Measurements from ENCODE around the gene BRWD1.
A peak's percentile ranks its signal among the peaks of the same experiment; 100 is the strongest.

The BRWD1 gene

GRCh38 chr21:39312112-39313041 lies 1.1 kb downstream of the BRWD1 start:
- peaks cover 32% of the 10 kb centered on the region for H3K36me3 ChIP-seq (ENCODE audit: insufficient read depth, low read depth, low read length)
- H3K4me1 ChIP-seq (ENCODE audit: insufficient read depth, low read length) = peaks cover 6% of the 10 kb centered on the region; the same call in 1 of the 2 replicates
- no peaks in the 10 kb centered on the region for H3K27me3 ChIP-seq (ENCODE audit: insufficient read depth, low read length)
- no peak overlapping the region for H3K27ac ChIP-seq (ENCODE audit: low read length)
- peak overlapping the region; percentile 79 for H3K4me3 ChIP-seq (ENCODE audit: low read length)
- H3K9ac ChIP-seq (ENCODE audit: low read depth, low read length) = no peak overlapping the region
- no peaks in the 10 kb centered on the region for H3K9me3 ChIP-seq (ENCODE audit: insufficient read depth, low read depth, low read length)

- no peak overlapping the region for H3K9ac ChIP-seq (ENCODE audit: low read depth, low read length)
- no peaks in the 10 kb centered on the region for H3K9me3 ChIP-seq (ENCODE audit: insufficient read depth, low read depth, low read length)
- peaks cover 6% of the 10 kb centered on the region; the same call in 1 of the 2 replicates for H3K4me1 ChIP-seq (ENCODE audit: insufficient read depth, low read length)
- H3K4me3 ChIP-seq (ENCODE audit: low read length) = no peak overlapping the region
- H3K27me3 ChIP-seq (ENCODE audit: insufficient read depth, low read length) = no peaks in the 10 kb centered on the region
- H3K36me3 ChIP-seq (ENCODE audit: insufficient read depth, low read depth, low read length) = peaks cover 42% of the 10 kb centered on the region
- H3K27ac ChIP-seq (ENCODE audit: low read length) = no peak overlapping the region
Observed at GRCh38 chr21:39311164-39311563, 2.3 kb downstream of the BRWD1 start.

DNA sequence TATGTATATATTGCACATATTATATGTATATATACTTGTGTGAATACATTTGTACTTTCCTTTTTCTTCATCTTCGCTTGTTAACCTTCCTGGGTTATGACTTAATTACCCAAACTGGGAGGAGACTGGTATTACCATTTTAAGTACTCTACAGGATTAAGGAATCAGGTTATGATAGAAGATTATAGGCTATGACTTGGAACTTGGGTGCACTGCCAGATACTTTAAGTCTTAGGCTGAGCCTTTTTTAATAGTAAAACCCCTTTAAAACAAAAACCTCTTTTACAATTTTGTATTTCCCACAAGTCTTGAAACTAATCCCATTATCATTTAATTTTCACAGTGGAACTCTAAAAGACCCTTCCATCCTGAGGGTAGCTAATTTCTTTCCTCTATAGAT lies 6.0 kb downstream of the BRWD1 start:
- no peaks in the 10 kb centered on the region for H3K9me3 ChIP-seq (ENCODE audit: insufficient read depth, low read depth, low read length)
- no peak overlapping the region for H3K4me3 ChIP-seq (ENCODE audit: low read length)
- peaks cover 3% of the 10 kb centered on the region; the same call in 1 of the 2 replicates for H3K4me1 ChIP-seq (ENCODE audit: insufficient read depth, low read length)
- H3K9ac ChIP-seq (ENCODE audit: low read depth, low read length) = no peak overlapping the region
- no peak overlapping the region for H3K27ac ChIP-seq (ENCODE audit: low read length)
- peaks cover 69% of the 10 kb centered on the region for H3K36me3 ChIP-seq (ENCODE audit: insufficient read depth, low read depth, low read length)
- H3K27me3 ChIP-seq (ENCODE audit: insufficient read depth, low read length) = no peaks in the 10 kb centered on the region

DNA sequence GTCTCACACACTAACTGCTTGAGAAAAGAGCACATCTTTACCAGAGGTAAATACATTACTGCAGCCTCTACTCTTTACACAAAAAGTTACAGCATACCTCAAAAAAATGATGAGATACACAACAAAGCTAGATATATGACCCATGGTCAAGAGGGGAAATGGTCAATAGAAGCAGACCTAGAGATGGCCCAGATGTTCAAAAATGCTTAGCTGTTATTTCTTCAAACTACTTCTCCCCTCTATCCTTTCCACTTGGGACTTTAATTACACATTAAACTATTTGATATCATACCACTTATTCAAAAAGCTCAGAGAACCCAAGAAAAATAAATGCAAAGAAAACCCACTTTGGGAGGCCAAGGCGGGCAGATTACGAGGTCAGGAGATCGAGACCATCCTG lies 12.8 kb downstream of the BRWD1 start:
- H3K9ac ChIP-seq (ENCODE audit: low read depth, low read length) = no peak overlapping the region
- peaks cover 84% of the 10 kb centered on the region for H3K36me3 ChIP-seq (ENCODE audit: insufficient read depth, low read depth, low read length)
- H3K4me1 ChIP-seq (ENCODE audit: insufficient read depth, low read length) = no peaks in the 10 kb centered on the region
- peaks cover 10% of the 10 kb centered on the region; the same call in 1 of the 2 replicates for H3K9me3 ChIP-seq (ENCODE audit: insufficient read depth, low read depth, low read length)
- no peak overlapping the region for H3K27ac ChIP-seq (ENCODE audit: low read length)
- no peak overlapping the region for H3K4me3 ChIP-seq (ENCODE audit: low read length)
- no peaks in the 10 kb centered on the region for H3K27me3 ChIP-seq (ENCODE audit: insufficient read depth, low read length)

DNA sequence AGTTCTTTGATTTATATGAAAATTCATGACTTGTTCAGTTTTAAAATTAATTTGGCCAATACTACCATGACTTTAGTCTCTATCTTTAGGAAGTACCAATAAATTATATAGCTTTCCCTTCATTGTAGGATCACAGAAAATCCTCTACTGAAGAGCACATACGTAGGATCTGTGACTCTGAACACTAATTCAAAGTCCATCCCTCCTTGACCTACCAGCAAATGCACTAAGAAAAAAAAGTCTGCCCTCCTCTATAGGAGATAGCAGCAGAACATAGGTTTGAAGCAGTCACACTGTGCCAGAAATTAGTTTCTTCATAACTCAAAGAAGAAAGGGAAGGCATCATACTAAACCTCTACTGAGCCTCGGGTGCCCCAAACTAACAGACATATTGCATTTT lies 16.5 kb downstream of the BRWD1 start:
- Histone ChIP-seq H3K9me3 (ENCODE audit: insufficient read depth, low read depth, low read length) (peaks cover 10% of the 10 kb centered on the region; the same call in 1 of the 2 replicates), H3K27ac (ENCODE audit: low read length) (no peak overlapping the region), H3K36me3 (ENCODE audit: insufficient read depth, low read depth, low read length) (peaks cover 94% of the 10 kb centered on the region), H3K9ac (ENCODE audit: low read depth, low read length) (no peak overlapping the region), H3K4me3 (ENCODE audit: low read length) (no peak overlapping the region), H3K27me3 (ENCODE audit: insufficient read depth, low read length) (no peaks in the 10 kb centered on the region), H3K4me1 (ENCODE audit: insufficient read depth, low read length) (no peaks in the 10 kb centered on the region)

GRCh38 chr21:39288987-39289386 lies 24.4 kb downstream of the BRWD1 start:
- Histone ChIP-seq H3K27ac (ENCODE audit: low read length) (no peak overlapping the region), H3K9me3 (ENCODE audit: insufficient read depth, low read depth, low read length) (peaks cover 6% of the 10 kb centered on the region; the same call in 1 of the 2 replicates), H3K9ac (ENCODE audit: low read depth, low read length) (no peak overlapping the region), H3K4me1 (ENCODE audit: insufficient read depth, low read length) (no peaks in the 10 kb centered on the region), H3K36me3 (ENCODE audit: insufficient read depth, low read depth, low read length) (peaks cover 86% of the 10 kb centered on the region), H3K4me3 (ENCODE audit: low read length) (no peak overlapping the region), H3K27me3 (ENCODE audit: insufficient read depth, low read length) (no peaks in the 10 kb centered on the region)

DNA sequence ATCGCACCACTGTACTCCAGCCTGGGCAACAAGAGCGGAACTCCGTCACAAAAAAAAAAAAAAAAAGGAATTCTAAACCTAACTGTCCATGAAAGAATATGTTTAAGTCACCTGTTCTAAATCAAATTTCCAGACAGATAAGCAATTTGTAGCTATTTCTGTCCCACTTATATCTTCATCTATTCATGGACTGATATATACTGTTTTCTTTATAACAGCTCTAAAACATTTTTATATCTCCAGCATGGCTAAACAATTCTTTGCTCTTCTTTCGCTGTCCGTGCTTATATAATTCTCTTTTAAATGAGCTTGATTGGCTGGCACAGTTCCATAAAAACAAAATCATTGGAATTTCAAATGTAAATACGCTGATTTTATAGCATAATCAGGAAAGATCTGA lies 30.5 kb downstream of the BRWD1 start:
- H3K27me3 ChIP-seq (ENCODE audit: insufficient read depth, low read length) = no peaks in the 10 kb centered on the region
- no peak overlapping the region for H3K4me3 ChIP-seq (ENCODE audit: low read length)
- no peak overlapping the region for H3K9ac ChIP-seq (ENCODE audit: low read depth, low read length)
- no peaks in the 10 kb centered on the region for H3K9me3 ChIP-seq (ENCODE audit: insufficient read depth, low read depth, low read length)
- no peaks in the 10 kb centered on the region for H3K4me1 ChIP-seq (ENCODE audit: insufficient read depth, low read length)
- H3K27ac ChIP-seq (ENCODE audit: low read length) = no peak overlapping the region
- peaks cover 67% of the 10 kb centered on the region for H3K36me3 ChIP-seq (ENCODE audit: insufficient read depth, low read depth, low read length)

DNA sequence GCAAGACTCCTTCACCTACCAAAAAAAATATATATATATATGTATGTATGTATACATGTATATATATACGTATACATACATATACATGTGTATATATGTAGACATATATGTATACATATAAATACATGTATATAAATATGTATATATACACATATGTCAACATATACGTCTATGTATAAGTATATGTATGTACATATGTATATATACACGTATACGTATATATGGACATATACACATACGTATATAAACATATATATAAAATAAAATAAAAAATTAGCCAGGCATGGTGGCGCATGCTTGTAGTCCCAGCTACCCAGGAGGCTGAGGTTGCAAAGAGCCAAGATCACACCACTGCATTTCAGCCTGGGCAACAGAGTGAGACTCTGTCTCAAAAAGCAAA lies 31.6 kb downstream of the BRWD1 start:
- Histone ChIP-seq H3K27ac (ENCODE audit: low read length) (no peak overlapping the region), H3K27me3 (ENCODE audit: insufficient read depth, low read length) (no peaks in the 10 kb centered on the region), H3K9ac (ENCODE audit: low read depth, low read length) (no peak overlapping the region), H3K4me1 (ENCODE audit: insufficient read depth, low read length) (no peaks in the 10 kb centered on the region), H3K4me3 (ENCODE audit: low read length) (no peak overlapping the region), H3K36me3 (ENCODE audit: insufficient read depth, low read depth, low read length) (peaks cover 67% of the 10 kb centered on the region), H3K9me3 (ENCODE audit: insufficient read depth, low read depth, low read length) (no peaks in the 10 kb centered on the region)

DNA sequence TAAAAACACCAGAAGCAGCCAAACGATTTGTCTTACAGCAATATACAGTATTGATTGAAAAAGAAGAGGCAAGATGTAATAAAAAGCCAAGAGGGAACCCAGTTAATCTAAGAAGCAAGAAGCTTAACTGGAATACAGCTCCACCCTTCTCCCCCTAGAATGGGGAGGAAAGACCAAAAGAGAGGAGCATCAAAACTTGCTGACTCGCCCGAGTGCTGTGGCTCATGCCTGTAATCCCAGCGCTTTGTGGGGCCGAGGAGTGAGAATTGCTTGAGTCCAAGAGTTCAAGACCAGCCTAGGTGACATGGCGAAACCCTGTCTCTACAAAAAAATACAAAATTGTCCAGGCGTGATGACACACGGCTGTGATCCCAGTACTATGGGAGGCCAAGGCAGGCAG lies 32.2 kb downstream of the BRWD1 start:
- no peak overlapping the region for H3K9ac ChIP-seq (ENCODE audit: low read depth, low read length)
- H3K27me3 ChIP-seq (ENCODE audit: insufficient read depth, low read length) = no peaks in the 10 kb centered on the region
- H3K27ac ChIP-seq (ENCODE audit: low read length) = no peak overlapping the region
- no peaks in the 10 kb centered on the region for H3K9me3 ChIP-seq (ENCODE audit: insufficient read depth, low read depth, low read length)
- H3K36me3 ChIP-seq (ENCODE audit: insufficient read depth, low read depth, low read length) = peaks cover 71% of the 10 kb centered on the region
- H3K4me3 ChIP-seq (ENCODE audit: low read length) = no peak overlapping the region
- H3K4me1 ChIP-seq (ENCODE audit: insufficient read depth, low read length) = no peaks in the 10 kb centered on the region

GRCh38 chr21:39269620-39270019 lies 43.8 kb downstream of the BRWD1 start:
- peaks cover 91% of the 10 kb centered on the region for H3K36me3 ChIP-seq (ENCODE audit: insufficient read depth, low read depth, low read length)
- no peaks in the 10 kb centered on the region for H3K27me3 ChIP-seq (ENCODE audit: insufficient read depth, low read length)
- H3K4me3 ChIP-seq (ENCODE audit: low read length) = no peak overlapping the region
- no peak overlapping the region for H3K27ac ChIP-seq (ENCODE audit: low read length)
- H3K9ac ChIP-seq (ENCODE audit: low read depth, low read length) = no peak overlapping the region
- no peaks in the 10 kb centered on the region for H3K4me1 ChIP-seq (ENCODE audit: insufficient read depth, low read length)
- no peaks in the 10 kb centered on the region for H3K9me3 ChIP-seq (ENCODE audit: insufficient read depth, low read depth, low read length)

DNA sequence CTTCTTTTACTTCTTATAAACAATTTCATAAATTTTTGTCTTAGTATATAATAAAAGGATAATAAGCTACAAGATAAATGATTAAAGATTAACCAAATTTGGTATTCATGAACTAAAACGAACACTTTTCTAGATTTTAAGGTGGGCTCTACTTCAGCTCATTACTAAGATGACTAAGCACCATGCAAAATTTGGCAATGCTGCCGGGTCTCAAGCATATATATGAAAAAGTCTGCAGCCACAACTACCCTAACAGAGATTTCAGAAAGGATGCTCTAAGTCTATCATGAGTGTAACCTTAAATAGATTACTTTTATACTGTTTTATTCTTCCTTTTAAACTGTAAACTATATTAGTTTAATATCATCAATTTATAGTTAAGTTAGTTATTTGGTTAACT lies 47.8 kb downstream of the BRWD1 start:
- H3K36me3 ChIP-seq (ENCODE audit: insufficient read depth, low read depth, low read length) = peaks cover 93% of the 10 kb centered on the region

DNA sequence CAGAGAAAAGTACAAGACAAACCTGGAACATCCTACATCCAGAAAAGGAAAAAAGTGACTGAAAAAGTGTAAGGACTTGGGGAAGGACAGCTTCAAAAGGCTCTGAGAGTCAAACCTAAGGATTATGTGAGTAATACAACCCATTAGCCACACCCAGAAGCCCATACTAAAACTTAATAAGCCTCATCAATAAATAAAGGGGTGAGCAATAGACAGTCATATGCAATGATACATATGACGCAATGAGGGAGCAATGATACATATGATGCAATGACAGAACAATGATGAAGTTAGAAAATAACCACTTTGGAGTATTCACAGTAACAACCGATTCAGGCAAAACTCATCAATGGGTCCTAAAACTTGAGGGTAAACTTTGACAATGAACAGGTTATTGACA lies 50.1 kb downstream of the BRWD1 start:
- Histone ChIP-seq H3K27ac (ENCODE audit: low read length) (no peak overlapping the region), H3K4me3 (ENCODE audit: low read length) (no peak overlapping the region), H3K9ac (ENCODE audit: low read depth, low read length) (no peak overlapping the region), H3K36me3 (ENCODE audit: insufficient read depth, low read depth, low read length) (peaks cover 82% of the 10 kb centered on the region), H3K27me3 (ENCODE audit: insufficient read depth, low read length) (no peaks in the 10 kb centered on the region), H3K4me1 (ENCODE audit: insufficient read depth, low read length) (no peaks in the 10 kb centered on the region), H3K9me3 (ENCODE audit: insufficient read depth, low read depth, low read length) (no peaks in the 10 kb centered on the region)

More for the DNA sequence above, 47.8 kb downstream of the BRWD1 start:
- Histone ChIP-seq H3K4me1 (ENCODE audit: insufficient read depth, low read length) (no peaks in the 10 kb centered on the region), H3K27me3 (ENCODE audit: insufficient read depth, low read length) (no peaks in the 10 kb centered on the region), H3K4me3 (ENCODE audit: low read length) (no peak overlapping the region), H3K9ac (ENCODE audit: low read depth, low read length) (no peak overlapping the region), H3K9me3 (ENCODE audit: insufficient read depth, low read depth, low read length) (no peaks in the 10 kb centered on the region), H3K27ac (ENCODE audit: low read length) (no peak overlapping the region)

Measured in iPS-20b (cell line).